H1 (cell line): ENCODE data around the gene TMEM128. TPM values are rescaled to one million over a fixed set of nuclear protein-coding genes. Genes with fewer than 3 reads are reported as not detected.

Experiments used
- CTCF ChIA-PET: fragments of 300-600 bp; sonication (Branson Sonifier 250); formaldehyde crosslinking; loops from one replicate; lab custom pipeline; 2021; ENCODE audit not compliant: partially characterized antibody; lab: Charles Lee
- POLR2A ChIA-PET: fragments of 300-600 bp; sonication (Branson Sonifier 250); formaldehyde crosslinking; loops from one replicate; lab custom pipeline; 2021; ENCODE audit warnings: inconsistent platforms; ENCODE audit not compliant: partially characterized antibody; lab: Charles Lee
- DNase-seq, 2 experiments: peaks; one replicate each; pipeline versions ENCODE4 v3.0.0 to v3.0.0-alpha.2; 2010 to 2022; ENCODE audit warnings: low spot score in 2 of 2, low read depth in 1 of 2, mixed read lengths in 1 of 2
- FAIRE-seq: peaks from 2 replicates; lab custom pipeline; 2011; peaks lifted over from hg19 to GRCh38; lab: Jason Lieb, UNC
- H2AFZ ChIP-seq: 2 replicates; pipeline ENCODE4 v1.8.1; 2012; ENCODE audit warnings: low read length, inconsistent platforms
- H2AK5ac ChIP-seq: 2 replicates; pipeline ENCODE4 v1.6.1; 2013; ENCODE audit warnings: low read depth, low read length
- H2BK120ac ChIP-seq: replicated peaks from 2 replicates; pipeline ENCODE3; 2013; ENCODE audit warnings: low read depth, low read length, inconsistent platforms
- H2BK12ac ChIP-seq: 2 replicates; pipeline ENCODE4 v1.6.1; 2013; ENCODE audit warnings: low read depth, low read length
- H2BK15ac ChIP-seq: 2 replicates; pipeline ENCODE4 v1.6.1; 2013; ENCODE audit warnings: low read length
- H2BK20ac ChIP-seq: 2 replicates; pipeline ENCODE4 v1.6.1; 2013; ENCODE audit warnings: low read length
- H2BK5ac ChIP-seq: 2 replicates; pipeline ENCODE4 v1.6.1; 2013; ENCODE audit warnings: low read depth, low read length
- H3K14ac ChIP-seq: 2 replicates; pipeline ENCODE4 v1.6.1; 2013; ENCODE audit warnings: inconsistent platforms; ENCODE audit not compliant: insufficient read length
- H3K18ac ChIP-seq: 2 replicates; pipeline ENCODE4 v1.6.1; 2013; ENCODE audit warnings: low read length; ENCODE audit errors: extremely low read depth
- H3K23ac ChIP-seq: 2 replicates; pipeline ENCODE4 v1.6.1; 2013; ENCODE audit warnings: inconsistent platforms; ENCODE audit not compliant: insufficient read length
- H3K23me2 ChIP-seq: 2 replicates; pipeline ENCODE4 v1.6.1; 2013; ENCODE audit warnings: low read depth, low read length
- H3K27ac ChIP-seq: 2 replicates; pipeline ENCODE4 v1.6.1; 2011; ENCODE audit warnings: low read depth, low read length, inconsistent platforms
- H3K27me3 ChIP-seq, 4 experiments: replicated peaks in 1 of 4; 1 replicate in 1 of 4; 2 replicates in 3 of 4; pipeline versions ENCODE4 v1.6.1 to v1.8.1; 2011 to 2013; ENCODE audit warnings: low read length in 3 of 4, mild to moderate bottlenecking in 3 of 4, inconsistent platforms in 2 of 4, mixed read lengths in 2 of 4, moderate library complexity in 1 of 4; ENCODE audit not compliant: control insufficient read depth in 3 of 4, insufficient read depth in 3 of 4; ENCODE audit errors: extremely low read depth in 1 of 4
- H3K36me3 ChIP-seq, 4 experiments: 2 replicates each; pipeline versions ENCODE4 v1.6.1 to v1.8.1; 2011 to 2013; ENCODE audit warnings: mild to moderate bottlenecking in 4 of 4, low read length in 3 of 4, moderate library complexity in 2 of 4, control low read depth in 1 of 4, inconsistent platforms in 1 of 4; ENCODE audit not compliant: insufficient read depth in 4 of 4, control insufficient read depth in 2 of 4
- H3K4ac ChIP-seq: replicated peaks from 2 replicates; pipeline ENCODE3; 2013; ENCODE audit warnings: low read length, low read depth, mixed read lengths, inconsistent platforms; ENCODE audit not compliant: insufficient read length
- H3K4me1 ChIP-seq, 4 experiments: replicated peaks in 1 of 4; 1 replicate in 1 of 4; 2 replicates in 3 of 4; pipeline versions ENCODE4 v1.6.1 to v1.8.1; 2011 to 2013; ENCODE audit warnings: low read length in 3 of 4, inconsistent platforms in 2 of 4, mixed read lengths in 1 of 4; ENCODE audit not compliant: insufficient read depth in 4 of 4, control insufficient read depth in 3 of 4
- H3K4me2 ChIP-seq, 2 experiments: 2 replicates each; pipeline versions ENCODE4 v1.6.1 to v1.8.1; 2011 to 2013; ENCODE audit warnings: low read depth in 2 of 2, low read length in 2 of 2, control low read depth in 1 of 2, inconsistent platforms in 1 of 2, mild to moderate bottlenecking in 1 of 2; ENCODE audit not compliant: insufficient read depth in 1 of 2
- H3K4me3 ChIP-seq, 4 experiments: fragments of 200-600, 300-600 bp in 1 of 4; sonication (generic), shearing (Covaris generic), sonication (Bioruptor Twin) in 1 of 4; 2 replicates each; pipeline versions ENCODE4 v1.5.1 to v1.8.1; 2011 to 2016; ENCODE audit warnings: low read length in 4 of 4, low read depth in 3 of 4, control low read depth in 2 of 4, inconsistent platforms in 2 of 4, mild to moderate bottlenecking in 2 of 4, mixed read lengths in 1 of 4, moderate library complexity in 1 of 4; ENCODE audit not compliant: insufficient read depth in 2 of 4; ENCODE audit errors: extremely low read depth in 1 of 4
- H3K56ac ChIP-seq: replicated peaks from 2 replicates; pipeline ENCODE3; 2013; ENCODE audit warnings: low read depth, mild to moderate bottlenecking, mixed read lengths, low read length, inconsistent platforms; ENCODE audit not compliant: insufficient read length
- H3K79me1 ChIP-seq: 2 replicates; pipeline ENCODE4 v1.6.1; 2013; ENCODE audit warnings: low read depth, low read length, control low read depth
- H3K79me2 ChIP-seq, 2 experiments: 2 replicates each; pipeline versions ENCODE4 v1.6.1 to v1.8.1; 2012 to 2013; ENCODE audit warnings: low read length in 2 of 2, mild to moderate bottlenecking in 2 of 2, inconsistent platforms in 1 of 2; ENCODE audit not compliant: insufficient read depth in 2 of 2, control insufficient read depth in 1 of 2
- H3K9ac ChIP-seq, 4 experiments: replicated peaks in 1 of 4; 1 replicate in 1 of 4; 2 replicates in 3 of 4; pipeline versions ENCODE4 v1.6.1 to v1.8.1; 2011 to 2013; ENCODE audit warnings: low read depth in 3 of 4, low read length in 3 of 4, control low read depth in 2 of 4, mild to moderate bottlenecking in 2 of 4, moderate library complexity in 2 of 4, inconsistent platforms in 1 of 4; ENCODE audit errors: extremely low read depth in 1 of 4
- H3K9me3 ChIP-seq, 2 experiments: 2 replicates each; pipeline versions ENCODE4 v1.6.1 to v1.8.1; 2012 to 2013; ENCODE audit warnings: mild to moderate bottlenecking in 2 of 2, moderate library complexity in 2 of 2, control low read depth in 1 of 2, inconsistent platforms in 1 of 2, low read depth in 1 of 2, low read length in 1 of 2, mixed read lengths in 1 of 2; ENCODE audit not compliant: insufficient read depth in 2 of 2
- H4K20me1 ChIP-seq, 2 experiments: replicated peaks in 1 of 2; 2 replicates each; pipeline versions ENCODE3 to v1.8.1; 2011 to 2013; ENCODE audit warnings: inconsistent platforms in 2 of 2, low read length in 2 of 2, mild to moderate bottlenecking in 1 of 2; ENCODE audit not compliant: insufficient read depth in 2 of 2, control insufficient read depth in 1 of 2
- H4K5ac ChIP-seq: 2 replicates; pipeline ENCODE4 v1.6.1; 2013; ENCODE audit warnings: low read length, low read depth, mixed read lengths, inconsistent platforms; ENCODE audit not compliant: insufficient read length
- H4K8ac ChIP-seq: 2 replicates; pipeline ENCODE4 v1.8.0; 2013; ENCODE audit warnings: mild to moderate bottlenecking, moderate library complexity, low read length, inconsistent platforms; ENCODE audit not compliant: insufficient read depth; ENCODE audit errors: extremely low read depth
- H4K91ac ChIP-seq: replicated peaks from 2 replicates; pipeline ENCODE3; 2013; ENCODE audit warnings: low read length, mixed read lengths, inconsistent platforms; ENCODE audit not compliant: insufficient read length
- CBX8 ChIP-seq: fragments of 300-800, 300-1000 bp; sonication (generic); IDR thresholded peaks from 2 replicates; pipeline ENCODE4 v1.7.1; 2016; ENCODE audit warnings: low read depth, low read length, borderline replicate concordance
- EGR1 ChIP-seq: IDR thresholded peaks from 2 replicates; pipeline ENCODE4 v1.6.1; 2011; ENCODE audit warnings: low read depth, low read length, borderline replicate concordance
- HDAC6 ChIP-seq: IDR thresholded peaks from one replicate; pipeline ENCODE4 v1.7.1; 2012; ENCODE audit warnings: low read depth, mild to moderate bottlenecking, inconsistent platforms, low read length, moderate library complexity
- RXRA ChIP-seq: IDR thresholded peaks from 2 replicates; pipeline ENCODE4 v1.6.1; 2011; ENCODE audit warnings: low read depth, mild to moderate bottlenecking, low read length, moderate library complexity; ENCODE audit not compliant: insufficient read depth
- SIN3A ChIP-seq, 2 experiments: IDR thresholded peaks in 1 of 2; conservative IDR thresholded peaks in 1 of 2; 2 replicates each; pipeline ENCODE4 v1.6.1; 2011 to 2012; ENCODE audit warnings: low read length in 2 of 2, improper control_type of control experiment in 1 of 2, low read depth in 1 of 2, mild to moderate bottlenecking in 1 of 2
- SIRT6 ChIP-seq: IDR thresholded peaks from one replicate; pipeline ENCODE4 v1.7.1; 2012; ENCODE audit warnings: low read length, inconsistent platforms
- SP4 ChIP-seq: IDR thresholded peaks from 2 replicates; pipeline ENCODE4 v1.6.1; 2012; ENCODE audit warnings: low read length, inconsistent platforms
- YY1 ChIP-seq: IDR thresholded peaks from 2 replicates; pipeline ENCODE4 v1.6.1; 2011; ENCODE audit warnings: low read depth, mild to moderate bottlenecking, low read length
- whole genome bisulfite sequencing, 2 experiments: shearing (Covaris generic) in 1 of 2; methylation state at CpG; one replicate each; pipeline versions ENCODE4 v1.1.6 to v1.1.7; 2013 to 2015; ENCODE audit warnings: low lambda C conversion rate in 2 of 2, mixed read lengths in 2 of 2, inconsistent platforms in 1 of 2, low coverage in 1 of 2, missing lambda C conversion rate in 1 of 2; ENCODE audit not compliant: insufficient replicate concordance in 2 of 2, insufficient coverage in 1 of 2, insufficient read length in 1 of 2; ENCODE audit errors: extremely low coverage in 1 of 2, missing lambda C conversion rate in 1 of 2; 5-methylcytosine and 5-hydroxymethylcytosine counted together
- polyA plus RNA-seq, 7 experiments: library from polyadenylated mRNA; depleted of rRNA in 3 of 7; stranded (reverse) in 5 of 7; unstranded in 2 of 7; fragments of >200 nt in 5 of 7; fragments of 200-250 nt in 2 of 7; gene quantifications; 1 replicate in 5 of 7; 2 replicates in 1 of 7; 4 replicates in 1 of 7; pipeline versions ENCODE4 v1.2.1 to v1.2.3, GENCODE V29; 2011 to 2013; ENCODE audit warnings: missing spikeins in 2 of 7, mixed read lengths in 2 of 7
- total RNA-seq: library from RNA; stranded (reverse); fragmentation: NEBNext Ultra II Directional; extraction: Animal tissue kit (Norgen Biotek cat#: 25700); gene quantifications from 2 replicates; pipeline ENCODE4 v1.2.1, GENCODE V29; 2021
- TF ChIP-seq, protein P1 (sequence below): IDR thresholded peaks from 2 replicates; pipeline ENCODE4 v1.6.1; 2012; ENCODE audit warnings: low read length, inconsistent platforms

The TMEM128 gene
- total and polyA plus RNA-seq, 2 of the 8 experiments (the other 6 are each of a cell fraction or from before 2014, with no cell fraction given), result 17.7 to 33.6 TPM

DNA sequence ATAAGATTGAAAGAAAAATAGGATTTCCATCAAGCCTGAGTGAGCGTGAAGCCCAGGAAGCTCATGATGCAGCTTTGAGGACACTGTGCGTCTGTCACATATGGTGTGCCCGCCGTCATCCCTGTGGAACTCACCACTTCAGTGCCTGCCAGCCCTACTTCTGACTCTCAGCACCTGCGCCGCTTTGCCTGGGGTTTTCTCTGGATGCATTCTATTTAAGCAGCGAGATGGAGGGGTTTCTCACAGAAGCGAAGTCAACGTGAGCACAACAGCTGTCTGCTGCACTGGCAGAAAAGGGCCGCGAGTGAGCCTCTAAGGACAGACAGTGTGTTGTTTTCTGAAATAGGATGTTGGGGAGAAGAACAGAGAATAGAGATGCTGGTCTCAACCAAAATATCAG is 6.2 kb upstream of the TMEM128 start:
- Histone ChIP-seq H3K23me2 (no peaks in the 10 kb centered on the region; the same call in 1 of the 2 replicates), H3K79me1 (no peaks in the 10 kb centered on the region), H2BK12ac (no peak overlapping the region), H2BK120ac (no peak overlapping the region), H3K4me3 (no peak overlapping the region), H4K8ac (no peak overlapping the region), H2BK20ac (no peak overlapping the region), H2BK15ac (no peak overlapping the region), H3K23ac (no peak overlapping the region), H2BK5ac (no peak overlapping the region), H3K36me3 (no peaks in the 10 kb centered on the region), H3K27ac (no peak overlapping the region), H3K4ac (no peak overlapping the region), H3K14ac (no peak overlapping the region), H3K9me3 (no peaks in the 10 kb centered on the region), H3K4me2 (no peak overlapping the region), H3K4me1 (0 out of 7 replicates have a peak, but pooled peaks cover 0 to under 1% (median 0%) of the 10 kb centered on the region in 4 experiments), H3K18ac (no peak overlapping the region), H4K91ac (no peak overlapping the region), H2AK5ac (no peak overlapping the region), H3K79me2 (no peaks in the 10 kb centered on the region), H3K56ac (no peak overlapping the region), H2AFZ (no peak overlapping the region), H4K5ac (no peak overlapping the region), H3K9ac (no peak overlapping the region), H3K27me3 (peaks cover 0 to 6% (median 0%) of the 10 kb centered on the region in 4 experiments; a peak in 1 of 7 replicates), H4K20me1 (no peaks in the 10 kb centered on the region)
- TF ChIP-seq YY1 (no peak), CBX8 (no peak), HDAC6 (no peak), SIRT6 (no peak), EGR1 (no peak), SP4 (no peak), SIN3A (conservative IDR thresholded peaks at IDR 0.05 in 1 of 2, IDR thresholded peaks at IDR 0.05 in 1 of 2; ENCODE audit: low read depth in 1 of 2, low read length in 2 of 2) (no peak), RXRA (no peak)
- TF ChIP-seq, protein P1, sequence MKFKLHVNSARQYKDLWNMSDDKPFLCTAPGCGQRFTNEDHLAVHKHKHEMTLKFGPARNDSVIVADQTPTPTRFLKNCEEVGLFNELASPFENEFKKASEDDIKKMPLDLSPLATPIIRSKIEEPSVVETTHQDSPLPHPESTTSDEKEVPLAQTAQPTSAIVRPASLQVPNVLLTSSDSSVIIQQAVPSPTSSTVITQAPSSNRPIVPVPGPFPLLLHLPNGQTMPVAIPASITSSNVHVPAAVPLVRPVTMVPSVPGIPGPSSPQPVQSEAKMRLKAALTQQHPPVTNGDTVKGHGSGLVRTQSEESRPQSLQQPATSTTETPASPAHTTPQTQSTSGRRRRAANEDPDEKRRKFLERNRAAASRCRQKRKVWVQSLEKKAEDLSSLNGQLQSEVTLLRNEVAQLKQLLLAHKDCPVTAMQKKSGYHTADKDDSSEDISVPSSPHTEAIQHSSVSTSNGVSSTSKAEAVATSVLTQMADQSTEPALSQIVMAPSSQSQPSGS, result no peak
- ChIA-PET CTCF (interaction anchor here (1.1 to 1.4 kb wide), 2 partner anchors 63 to 131 kb away, joined by 3 to 4 read pairs; no protein-coding TSS in a partner anchor), POLR2A (no interaction called here)
- FAIRE-seq, result no peak
- 88% methylated on average over 11 of the region's 11 CpGs; no CpG with 5 or more reads in 1 of the 2 experiments for WGBS, 2 experiments
- DNase-seq, result no peak
